ENCODE results near the gene PLA2G4E.

DNA sequence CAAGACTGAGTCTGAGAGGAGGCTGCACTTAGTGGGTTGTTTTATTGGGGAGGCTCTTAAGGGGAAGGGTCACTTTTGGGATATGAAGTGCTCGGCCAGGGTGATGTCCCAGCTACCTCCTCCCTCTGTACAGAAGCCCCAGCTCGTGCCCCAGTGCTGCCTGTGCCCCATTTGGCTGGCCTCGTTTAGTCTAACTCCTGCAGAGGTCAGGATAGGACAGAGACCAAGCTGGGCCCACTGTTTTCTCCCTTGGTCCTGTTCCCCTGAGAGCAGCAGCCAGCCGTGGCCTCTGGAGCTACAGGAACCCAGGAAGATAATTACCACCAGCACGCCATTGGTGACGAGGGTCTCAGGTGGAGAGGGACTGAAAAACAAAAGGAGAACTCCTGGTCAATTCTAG is 18.5 kb downstream of the PLA2G4E start:
- TF ChIP-seq POLR2A (IDR thresholded peaks at IDR 0.05): no peak
- TF ChIP-seq, protein P1, sequence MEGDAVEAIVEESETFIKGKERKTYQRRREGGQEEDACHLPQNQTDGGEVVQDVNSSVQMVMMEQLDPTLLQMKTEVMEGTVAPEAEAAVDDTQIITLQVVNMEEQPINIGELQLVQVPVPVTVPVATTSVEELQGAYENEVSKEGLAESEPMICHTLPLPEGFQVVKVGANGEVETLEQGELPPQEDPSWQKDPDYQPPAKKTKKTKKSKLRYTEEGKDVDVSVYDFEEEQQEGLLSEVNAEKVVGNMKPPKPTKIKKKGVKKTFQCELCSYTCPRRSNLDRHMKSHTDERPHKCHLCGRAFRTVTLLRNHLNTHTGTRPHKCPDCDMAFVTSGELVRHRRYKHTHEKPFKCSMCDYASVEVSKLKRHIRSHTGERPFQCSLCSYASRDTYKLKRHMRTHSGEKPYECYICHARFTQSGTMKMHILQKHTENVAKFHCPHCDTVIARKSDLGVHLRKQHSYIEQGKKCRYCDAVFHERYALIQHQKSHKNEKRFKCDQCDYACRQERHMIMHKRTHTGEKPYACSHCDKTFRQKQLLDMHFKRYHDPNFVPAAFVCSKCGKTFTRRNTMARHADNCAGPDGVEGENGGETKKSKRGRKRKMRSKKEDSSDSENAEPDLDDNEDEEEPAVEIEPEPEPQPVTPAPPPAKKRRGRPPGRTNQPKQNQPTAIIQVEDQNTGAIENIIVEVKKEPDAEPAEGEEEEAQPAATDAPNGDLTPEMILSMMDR (IDR thresholded peaks at IDR 0.05): no peak

Measured in right lobe of liver (tissue), 4 donors.